NCI-H2171 (cell line): ENCODE results near the gene BAX.
A peak's percentile ranks its signal among the peaks of the same experiment; 100 is the strongest.
"Not testable (repeated sequence)": the region's sequence is repeated elsewhere in the genome, so short reads cannot be mapped to it uniquely, and the experiment has no call there.

ENCODE experiments used
- DNase-seq: peaks from one replicate; lab custom pipeline; 2025; lab: John Stamatoyannopoulos, UW

BAX gene

GRCh38 chr19:48954595-48955307, at the start of gene BAX:
BAX (plus strand) TSS chr19:48954875; CDS start chr19:48954929, 54 bp downstream.
- DNase-seq = peak; percentile 98

- DNase-seq = no peak
Measured at GRCh38 chr19:48905664-48906063, 49.0 kb upstream of the BAX start.

GRCh38 chr19:48906324-48906723, 48.4 kb upstream of the BAX start:
- DNase-seq = no peak

- DNase-seq = no peak
Measured at GRCh38 chr19:48907671-48908070, 47.0 kb upstream of the BAX start.

GRCh38 chr19:48909424-48910077, 45.1 kb upstream of the BAX start:
- DNase-seq = not testable (repeated sequence)

GRCh38 chr19:48910803-48911202, 43.9 kb upstream of the BAX start:
- DNase-seq = no peak

GRCh38 chr19:48913114-48913889, 41.4 kb upstream of the BAX start:
- DNase-seq = peak; percentile 33

- DNase-seq = no peak
Measured at GRCh38 chr19:48914181-48914580, 40.5 kb upstream of the BAX start.

GRCh38 chr19:48915757-48916156, 38.9 kb upstream of the BAX start:
- no peak for DNase-seq

- no peak for DNase-seq
Measured at GRCh38 chr19:48918071-48918470, 36.6 kb upstream of the BAX start.

GRCh38 chr19:48918801-48919247, 35.9 kb upstream of the BAX start:
- no peak for DNase-seq

- DNase-seq = not testable (repeated sequence)
Measured at GRCh38 chr19:48919271-48919670, 35.4 kb upstream of the BAX start.

GRCh38 chr19:48920949-48921348, 33.7 kb upstream of the BAX start:
- no peak for DNase-seq

- DNase-seq = no peak
Measured at GRCh38 chr19:48921721-48922500, 32.8 kb upstream of the BAX start.

GRCh38 chr19:48922548-48923490, 31.9 kb upstream of the BAX start:
- no peak for DNase-seq

GRCh38 chr19:48925240-48925843, 29.3 kb upstream of the BAX start:
- no peak for DNase-seq

GRCh38 chr19:48925890-48926289, 28.8 kb upstream of the BAX start:
- not testable (repeated sequence) for DNase-seq

GRCh38 chr19:48926909-48927308, 27.8 kb upstream of the BAX start:
- no peak for DNase-seq

- DNase-seq = not testable (repeated sequence)
Measured at GRCh38 chr19:48927692-48928091, 27.0 kb upstream of the BAX start.
